ENCODE data around the gene PRR20G.

DNA sequence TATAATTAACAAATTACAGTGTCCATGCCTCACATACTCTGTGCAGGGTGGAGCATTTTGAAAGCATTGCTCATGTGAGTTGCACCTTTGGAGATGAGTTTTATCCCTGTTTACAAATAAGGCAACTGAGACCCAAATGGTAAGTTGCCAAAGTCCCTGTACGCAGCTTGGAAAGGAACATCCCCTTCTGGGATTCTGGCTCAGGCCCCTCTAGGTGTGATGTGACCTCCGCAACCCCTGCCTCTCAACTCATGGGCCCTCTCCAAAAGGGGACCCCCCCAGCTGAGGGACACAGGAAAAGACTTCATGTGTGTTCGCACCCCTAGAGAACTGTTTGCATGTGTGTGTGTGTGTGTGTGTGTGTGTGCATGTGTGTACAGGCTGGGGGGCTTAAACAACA is 25.3 kb downstream of the PRR20G start:
- no peak for TF ChIP-seq POLR2A (IDR thresholded peaks at IDR 0.05)
- TF ChIP-seq EP300 (IDR thresholded peaks at IDR 0.05), result no peak
- no peak for TF ChIP-seq CTCF (IDR thresholded peaks at IDR 0.05)
